ENCODE measurements around the gene JPH4. TPM values are rescaled to one million over a fixed set of nuclear protein-coding genes. Genes with fewer than 3 reads are reported as not detected.

JPH4 gene
- total RNA-seq, 2 experiments from 2014 or later = not detected

GRCh38 chr14:23557521-23557920, 21.1 kb downstream of the JPH4 start:
- peak overlapping the region; percentile 72 for H3K4me3 ChIP-seq (ENCODE audit: low read depth, low read length, poor library complexity, severe bottlenecking)
- peaks cover 44% of the 10 kb centered on the region for H3K36me3 ChIP-seq (ENCODE audit: insufficient read depth, low read length)
- no peaks in the 10 kb centered on the region for H3K9me3 ChIP-seq (ENCODE audit: low read length)
- no peak overlapping the region for H2AFZ ChIP-seq (ENCODE audit: low read length)
- ChIA-PET CTCF (ENCODE audit: unreplicated experiment) (interaction anchor here (0.6 to 0.9 kb wide), 2 partner anchors 83 to 1972 kb away, joined by 3 to 4 read pairs; no protein-coding TSS in a partner anchor), POLR2A (interaction anchor here (0.6 to 2.1 kb wide), 7 partner anchors 10 to 83 kb away, joined by 3 to 9 read pairs (median 4); partner anchors contain the start of gene AP1G2)
- BruUV-seq (replicated peaks) = no TSS peak
- intact Hi-C loops (cut with micrococcal nuclease; ENCODE audit: unreplicated experiment) = loop anchor here (2.0 to 10.0 kb wide), 2 partner anchors 237 to 887 kb away; partner anchors contain the start of genes PABPN1 and SDR39U1
- H3K9me2 ChIP-seq (ENCODE audit: insufficient read depth, low read length) = no peaks in the 10 kb centered on the region
- peak; percentile 25 for DNase-seq (ENCODE audit: low spot score)
- H4K20me1 ChIP-seq (ENCODE audit: insufficient read depth, low read length) = no peaks in the 10 kb centered on the region
- peak overlapping the region; percentile 91 for H3K4me2 ChIP-seq (ENCODE audit: low read length)
- peaks cover 21% of the 10 kb centered on the region for H3K4me1 ChIP-seq (ENCODE audit: insufficient read depth, low read length, poor library complexity, severe bottlenecking)
- TF ChIP-seq CTCF (conservative IDR thresholded peaks at IDR 0.05; ENCODE audit: low read length) (no peak), EZH2phosphoT487 (IDR thresholded peaks at IDR 0.05; ENCODE audit: borderline replicate concordance, low read depth, low read length) (no peak)
- peak overlapping the region; percentile 58 for H3K27ac ChIP-seq (ENCODE audit: low read depth, low read length, poor library complexity, severe bottlenecking)
- H3K79me2 ChIP-seq (ENCODE audit: insufficient read depth, low read depth, low read length) = peaks cover 17% of the 10 kb centered on the region

DNA sequence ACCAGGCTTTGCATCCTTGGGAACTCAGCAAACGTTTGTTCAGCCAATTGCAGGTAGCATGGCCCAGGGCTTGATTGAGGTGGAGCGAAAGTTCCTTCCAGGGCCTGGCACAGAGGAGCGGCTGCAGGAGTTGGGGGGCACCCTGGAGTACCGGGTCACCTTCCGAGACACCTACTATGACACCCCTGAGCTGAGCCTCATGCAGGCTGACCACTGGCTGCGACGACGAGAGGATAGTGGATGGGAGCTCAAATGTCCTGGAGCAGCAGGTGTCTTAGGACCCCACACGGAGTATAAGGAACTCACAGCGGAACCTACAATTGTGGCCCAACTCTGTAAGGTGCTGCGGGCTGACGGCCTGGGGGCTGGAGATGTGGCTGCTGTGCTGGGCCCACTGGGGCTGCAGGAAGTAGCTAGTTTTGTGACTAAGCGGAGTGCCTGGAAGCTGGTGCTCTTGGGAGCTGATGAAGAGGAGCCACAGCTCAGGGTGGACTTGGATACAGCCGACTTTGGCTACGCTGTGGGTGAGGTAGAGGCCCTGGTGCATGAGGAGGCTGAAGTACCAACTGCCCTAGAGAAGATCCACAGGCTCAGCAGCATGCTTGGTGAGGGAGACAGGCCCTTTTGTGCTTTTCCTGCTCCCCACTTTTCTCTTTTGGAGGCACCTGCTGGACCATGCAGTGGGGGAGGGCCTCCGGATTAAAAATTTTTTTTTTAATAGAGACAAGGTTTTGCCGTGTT, 21.7 kb downstream of the JPH4 start:
- CTCF ChIA-PET (ENCODE audit: unreplicated experiment) = interaction anchor here (0.9 kb wide), 1 partner anchor 82 kb away, joined by 4 read pairs; no protein-coding TSS in a partner anchor
- Histone ChIP-seq H3K4me2 (ENCODE audit: low read length) (peak overlapping the region; percentile 91), H4K20me1 (ENCODE audit: insufficient read depth, low read length) (no peaks in the 10 kb centered on the region), H3K27ac (ENCODE audit: low read depth, low read length, poor library complexity, severe bottlenecking) (peak overlapping the region; percentile 58), H3K9me2 (ENCODE audit: insufficient read depth, low read length) (no peaks in the 10 kb centered on the region), H3K4me1 (ENCODE audit: insufficient read depth, low read length, poor library complexity, severe bottlenecking) (peaks cover 24% of the 10 kb centered on the region), H2AFZ (ENCODE audit: low read length) (peak overlapping the region; percentile 59; the same call in 1 of the 2 replicates), H3K4me3 (ENCODE audit: low read depth, low read length, poor library complexity, severe bottlenecking) (peak overlapping the region; percentile 72), H3K79me2 (ENCODE audit: insufficient read depth, low read depth, low read length) (peaks cover 17% of the 10 kb centered on the region), H3K36me3 (ENCODE audit: insufficient read depth, low read length) (peaks cover 38% of the 10 kb centered on the region), H3K9me3 (ENCODE audit: low read length) (no peaks in the 10 kb centered on the region)
- intact Hi-C loops (cut with micrococcal nuclease; ENCODE audit: unreplicated experiment) = loop anchor here (2.0 to 10.0 kb wide), 2 partner anchors 236 to 888 kb away; partner anchors contain the start of genes PABPN1 and SDR39U1
- BruUV-seq (replicated peaks) = no TSS peak
- POLR2A ChIA-PET = interaction anchor here (0.6 to 2.1 kb wide), 6 partner anchors 10 to 82 kb away, joined by 3 to 9 read pairs (median 5); partner anchors contain the start of gene AP1G2
- no peak for TF ChIP-seq EZH2phosphoT487 (IDR thresholded peaks at IDR 0.05; ENCODE audit: borderline replicate concordance, low read depth, low read length)
- no peak for TF ChIP-seq CTCF (conservative IDR thresholded peaks at IDR 0.05; ENCODE audit: low read length)
- peak; percentile 44 for DNase-seq (ENCODE audit: low spot score)

Measured in OCI-LY7 (cell line).